SK-N-SH treated with all-trans-retinoic acid at 6 μM for 48 hours (cell line): ENCODE data around the gene C9orf78.

Experiments
- ATAC-seq: fragments of 200-7000 bp; cut with Tn5 transposase; 3 replicates; pipeline ENCODE4 v1.9.1; 2020; ENCODE audit warnings: mild to moderate bottlenecking, moderate library complexity
- ARNTL ChIP-seq: fragments of 450-650 bp; formaldehyde crosslinking; IDR thresholded peaks from 2 replicates; pipeline ENCODE4 v1.5.0; 2020; ENCODE audit warnings: low read depth, mild to moderate bottlenecking, moderate library complexity, borderline replicate concordance
- BACH2 ChIP-seq: fragments of 250-450 bp; sonication (Bioruptor Pico); IDR thresholded peaks from 2 replicates; pipeline ENCODE4 v1.9.0; 2021; ENCODE audit warnings: mild to moderate bottlenecking, borderline replicate concordance
- CREB5 ChIP-seq: fragments of 250-450 bp; sonication (Bioruptor Pico); IDR thresholded peaks from 2 replicates; pipeline ENCODE4 v1.5.1; 2020; ENCODE audit warnings: low read depth, mild to moderate bottlenecking, moderate library complexity
- CSDC2 ChIP-seq: fragments of 250-450 bp; sonication (Bioruptor Pico); IDR thresholded peaks from 2 replicates; pipeline ENCODE4 v1.5.0; 2020; ENCODE audit warnings: mild to moderate bottlenecking, moderate library complexity
- CSRNP3 ChIP-seq: fragments of 250-450 bp; sonication (Bioruptor Pico); IDR thresholded peaks from 2 replicates; pipeline ENCODE4 v1.5.1; 2021; ENCODE audit warnings: mild to moderate bottlenecking, moderate library complexity
- ESRRG ChIP-seq: fragments of 250-450 bp; sonication (Bioruptor Pico); IDR thresholded peaks from 2 replicates; pipeline ENCODE4 v1.6.1; 2021; ENCODE audit warnings: mild to moderate bottlenecking
- GLIS3 ChIP-seq: fragments of 250-450 bp; sonication (Bioruptor Pico); IDR thresholded peaks from 2 replicates; pipeline ENCODE4 v1.5.0; 2020; ENCODE audit warnings: mild to moderate bottlenecking, moderate library complexity
- ISL1 ChIP-seq: fragments of 250-450 bp; sonication (Bioruptor Pico); IDR thresholded peaks from 2 replicates; pipeline ENCODE4 v2.1.2; 2022; ENCODE audit warnings: mild to moderate bottlenecking, moderate library complexity
- OSR1 ChIP-seq: fragments of 250-450 bp; sonication (Bioruptor Pico); IDR thresholded peaks from 2 replicates; pipeline ENCODE4 v1.8.0; 2022; ENCODE audit warnings: moderate library complexity, mild to moderate bottlenecking, inconsistent platforms
- PATZ1 ChIP-seq: fragments of 250-450 bp; sonication (Bioruptor Pico); IDR thresholded peaks from 2 replicates; pipeline ENCODE4 v1.8.0; 2020; ENCODE audit warnings: mild to moderate bottlenecking, moderate library complexity, borderline replicate concordance
- POU6F1 ChIP-seq: fragments of 250-450 bp; sonication (Bioruptor Pico); IDR thresholded peaks from 2 replicates; pipeline ENCODE4 v1.8.0; 2021; ENCODE audit warnings: low read depth, mild to moderate bottlenecking, moderate library complexity, borderline replicate concordance
- PPARA ChIP-seq: fragments of 250-450 bp; sonication (Bioruptor Pico); IDR thresholded peaks from 2 replicates; pipeline ENCODE4 v1.5.0; 2020; ENCODE audit warnings: mild to moderate bottlenecking, borderline replicate concordance
- RARB ChIP-seq: fragments of 250-450 bp; sonication (Bioruptor Pico); IDR thresholded peaks from 2 replicates; pipeline ENCODE4 v1.8.0; 2021; ENCODE audit warnings: mild to moderate bottlenecking, moderate library complexity
- SNAI2 ChIP-seq: fragments of 250-450 bp; sonication (Bioruptor Pico); IDR thresholded peaks from 2 replicates; pipeline ENCODE4 v1.5.0; 2020; ENCODE audit warnings: mild to moderate bottlenecking, moderate library complexity
- TCF4 ChIP-seq: fragments of 250-450 bp; sonication (Bioruptor Pico); IDR thresholded peaks from 2 replicates; pipeline ENCODE4 v1.8.0; 2021; ENCODE audit warnings: mild to moderate bottlenecking, moderate library complexity, borderline replicate concordance
- TOX ChIP-seq: fragments of 250-450 bp; sonication (Bioruptor Pico); IDR thresholded peaks from 2 replicates; pipeline ENCODE4 v1.8.0; 2021; ENCODE audit warnings: mild to moderate bottlenecking, moderate library complexity, borderline replicate concordance
- TSHZ2 ChIP-seq: fragments of 250-450 bp; sonication (Bioruptor Pico); IDR thresholded peaks from 2 replicates; pipeline ENCODE4 v1.5.0; 2020; ENCODE audit warnings: mild to moderate bottlenecking, moderate library complexity
- ZC3H10 ChIP-seq: fragments of 250-450 bp; sonication (Bioruptor Pico); IDR thresholded peaks from 2 replicates; pipeline ENCODE4 v1.5.1; 2021; ENCODE audit warnings: mild to moderate bottlenecking, moderate library complexity
- ZFP3 ChIP-seq: fragments of 250-450 bp; sonication (Bioruptor Pico); IDR thresholded peaks from 2 replicates; pipeline ENCODE4 v1.5.0; 2020; ENCODE audit warnings: mild to moderate bottlenecking, moderate library complexity
- ZFP30 ChIP-seq: fragments of 450-650 bp; formaldehyde crosslinking; IDR thresholded peaks from 2 replicates; pipeline ENCODE4 v1.5.0; 2022; ENCODE audit warnings: mild to moderate bottlenecking, moderate library complexity
- ZNF565 ChIP-seq: fragments of 450-650 bp; formaldehyde crosslinking; conservative IDR thresholded peaks from 2 replicates; pipeline ENCODE4 v1.5.0; 2020; ENCODE audit warnings: low read depth, mild to moderate bottlenecking, moderate library complexity
- ZNF70 ChIP-seq: fragments of 450-650 bp; formaldehyde crosslinking; IDR thresholded peaks from 2 replicates; pipeline ENCODE4 v1.5.0; 2020; ENCODE audit warnings: mild to moderate bottlenecking, moderate library complexity
- ZNF8 ChIP-seq: fragments of 450-650 bp; formaldehyde crosslinking; IDR thresholded peaks from 2 replicates; pipeline ENCODE4 v1.5.0; 2020; ENCODE audit warnings: mild to moderate bottlenecking, moderate library complexity

C9orf78 gene

GRCh38 chr9:129810788-129811187 is 24.3 kb downstream of the C9orf78 start:
- TF ChIP-seq ZNF8 (CRISPR knock-in tag) (no peak), ZNF565 (CRISPR knock-in tag) (no peak), ISL1 (CRISPR knock-in tag) (no peak), BACH2 (CRISPR knock-in tag) (no peak), PATZ1 (CRISPR knock-in tag) (no peak), ZFP3 (CRISPR knock-in tag) (no peak), OSR1 (CRISPR knock-in tag) (no peak), ZC3H10 (CRISPR knock-in tag) (no peak), CSRNP3 (CRISPR knock-in tag) (no peak), ZNF70 (no peak), RARB (no peak), TCF4 (no peak), ZFP30 (CRISPR knock-in tag) (no peak), POU6F1 (CRISPR knock-in tag) (no peak), PPARA (CRISPR knock-in tag) (no peak), TOX (CRISPR knock-in tag) (no peak), TSHZ2 (CRISPR knock-in tag) (no peak), CREB5 (CRISPR knock-in tag) (no peak), CSDC2 (CRISPR knock-in tag) (no peak)
- ATAC-seq, result no peak

GRCh38 chr9:129810116-129810515 is 25.0 kb downstream of the C9orf78 start:
- peak; percentile 5; the same call in 2 of the 3 replicates for ATAC-seq
- TF ChIP-seq ISL1 (CRISPR knock-in tag), result no peak
- no peak for TF ChIP-seq GLIS3 (CRISPR knock-in tag)
- no peak for TF ChIP-seq ZNF565 (CRISPR knock-in tag)
- TF ChIP-seq SNAI2 (CRISPR knock-in tag), result no peak
- TF ChIP-seq RARB, result no peak
- no peak for TF ChIP-seq OSR1 (CRISPR knock-in tag)
- TF ChIP-seq ARNTL, result no peak
- no peak for TF ChIP-seq POU6F1 (CRISPR knock-in tag)
- no peak for TF ChIP-seq PPARA (CRISPR knock-in tag)
- TF ChIP-seq TCF4, result no peak
- no peak for TF ChIP-seq ZNF8 (CRISPR knock-in tag)
- no peak for TF ChIP-seq ZNF70
- no peak for TF ChIP-seq ZC3H10 (CRISPR knock-in tag)
- no peak for TF ChIP-seq CREB5 (CRISPR knock-in tag)
- TF ChIP-seq ZFP30 (CRISPR knock-in tag), result no peak
- no peak for TF ChIP-seq TOX (CRISPR knock-in tag)
- TF ChIP-seq ESRRG (CRISPR knock-in tag), result no peak
- no peak for TF ChIP-seq BACH2 (CRISPR knock-in tag)
- TF ChIP-seq, all 23 proteins: peak for 0
